ENCODE results near the gene MRPL54. TPM values are rescaled to one million over a fixed set of nuclear protein-coding genes. Genes with fewer than 3 reads are reported as not detected.

MRPL54 gene
- total RNA-seq, 4 donors from 2014 or later, result 31.8 to 90.1 (median 76.3) TPM

DNA sequence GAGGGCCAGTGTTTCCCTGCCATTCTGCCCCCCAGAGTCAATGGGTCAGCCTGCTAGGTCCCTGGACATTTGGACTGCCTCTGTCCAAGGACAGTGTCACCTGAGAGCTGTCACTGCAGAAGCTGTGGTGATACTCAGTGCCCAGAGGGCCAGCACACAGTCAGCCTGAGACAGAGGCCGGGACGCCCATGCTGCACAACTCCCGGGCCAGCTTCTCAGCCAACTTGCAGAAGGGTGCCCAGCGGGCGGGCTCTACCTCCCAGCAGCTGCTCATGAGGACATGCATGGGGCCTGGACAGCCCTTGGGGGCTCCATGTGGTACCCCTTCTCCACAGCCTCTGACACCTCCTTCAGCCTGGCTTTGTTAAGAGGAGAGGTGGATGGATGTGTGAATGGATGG is 13.3 kb downstream of the MRPL54 start:
- Histone ChIP-seq H3K4me3 (no peak overlapping the region), H3K36me3 (no peaks in the 10 kb centered on the region), H3K4me1 (no peaks in the 10 kb centered on the region), H3K9me3 (peaks cover 0 to 8% (median 0%) of the 10 kb centered on the region in 3 donors), H3K27me3 (peaks cover 36% of the 10 kb centered on the region), H3K27ac (no peak overlapping the region)
- no CpG with 5 or more reads among the region's 5 CpGs for WGBS, 2 donors (ENCODE audit: low coverage in 1 of 2)
- no peak for ATAC-seq
- TF ChIP-seq POLR2A (IDR thresholded peaks at IDR 0.05), result no peak
- TF ChIP-seq, protein P1, sequence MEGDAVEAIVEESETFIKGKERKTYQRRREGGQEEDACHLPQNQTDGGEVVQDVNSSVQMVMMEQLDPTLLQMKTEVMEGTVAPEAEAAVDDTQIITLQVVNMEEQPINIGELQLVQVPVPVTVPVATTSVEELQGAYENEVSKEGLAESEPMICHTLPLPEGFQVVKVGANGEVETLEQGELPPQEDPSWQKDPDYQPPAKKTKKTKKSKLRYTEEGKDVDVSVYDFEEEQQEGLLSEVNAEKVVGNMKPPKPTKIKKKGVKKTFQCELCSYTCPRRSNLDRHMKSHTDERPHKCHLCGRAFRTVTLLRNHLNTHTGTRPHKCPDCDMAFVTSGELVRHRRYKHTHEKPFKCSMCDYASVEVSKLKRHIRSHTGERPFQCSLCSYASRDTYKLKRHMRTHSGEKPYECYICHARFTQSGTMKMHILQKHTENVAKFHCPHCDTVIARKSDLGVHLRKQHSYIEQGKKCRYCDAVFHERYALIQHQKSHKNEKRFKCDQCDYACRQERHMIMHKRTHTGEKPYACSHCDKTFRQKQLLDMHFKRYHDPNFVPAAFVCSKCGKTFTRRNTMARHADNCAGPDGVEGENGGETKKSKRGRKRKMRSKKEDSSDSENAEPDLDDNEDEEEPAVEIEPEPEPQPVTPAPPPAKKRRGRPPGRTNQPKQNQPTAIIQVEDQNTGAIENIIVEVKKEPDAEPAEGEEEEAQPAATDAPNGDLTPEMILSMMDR (IDR thresholded peaks at IDR 0.05), result no peak
- TF ChIP-seq POLR2AphosphoS5 (IDR thresholded peaks at IDR 0.05), result no peak
- no peak for TF ChIP-seq EP300 (IDR thresholded peaks at IDR 0.05)

DNA sequence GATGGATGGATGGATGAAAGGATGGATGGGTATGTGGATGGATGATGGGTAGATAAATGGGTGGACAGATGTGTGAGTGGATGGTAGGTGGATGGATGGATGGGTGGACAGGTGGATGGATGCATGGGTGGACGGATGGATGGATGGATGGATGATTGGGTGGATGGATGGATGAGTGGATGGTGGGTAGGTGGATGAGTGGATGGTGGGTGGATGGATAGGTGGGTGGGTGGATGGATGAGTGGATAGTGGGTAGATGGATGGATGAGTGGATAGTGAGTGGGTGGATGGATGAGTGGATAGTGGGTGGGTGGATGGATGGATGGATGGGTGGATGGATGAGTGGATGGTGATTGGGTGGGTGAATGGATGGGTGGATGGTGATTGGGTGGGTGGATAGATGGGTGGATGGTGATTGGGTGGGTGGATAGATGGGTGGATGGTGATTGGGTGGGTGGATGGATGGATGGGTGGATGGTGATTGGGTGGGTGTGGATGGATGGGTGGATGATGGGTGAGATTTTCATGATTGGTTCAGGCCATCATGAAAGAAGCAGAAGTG is 14.1 kb downstream of the MRPL54 start:
- ATAC-seq, result no peak
- no peaks in the 10 kb centered on the region for H3K4me1 ChIP-seq
- H3K27ac ChIP-seq, result no peak overlapping the region
- H3K27me3 ChIP-seq, result peaks cover 37% of the 10 kb centered on the region
- peaks cover 0 to 15% (median 2%) of the 10 kb centered on the region in 3 donors for H3K9me3 ChIP-seq
- TF ChIP-seq POLR2A (IDR thresholded peaks at IDR 0.05), result no peak
- TF ChIP-seq, protein P1 (IDR thresholded peaks at IDR 0.05), result no peak
- no peak for TF ChIP-seq POLR2AphosphoS5 (IDR thresholded peaks at IDR 0.05)
- TF ChIP-seq EP300 (IDR thresholded peaks at IDR 0.05), result no peak
- no peaks in the 10 kb centered on the region for H3K36me3 ChIP-seq
- H3K4me3 ChIP-seq, result no peak overlapping the region
- 86 to 93% methylated on average over 1 of the region's 1 CpG for WGBS, 2 donors (ENCODE audit: low coverage in 1 of 2)

DNA sequence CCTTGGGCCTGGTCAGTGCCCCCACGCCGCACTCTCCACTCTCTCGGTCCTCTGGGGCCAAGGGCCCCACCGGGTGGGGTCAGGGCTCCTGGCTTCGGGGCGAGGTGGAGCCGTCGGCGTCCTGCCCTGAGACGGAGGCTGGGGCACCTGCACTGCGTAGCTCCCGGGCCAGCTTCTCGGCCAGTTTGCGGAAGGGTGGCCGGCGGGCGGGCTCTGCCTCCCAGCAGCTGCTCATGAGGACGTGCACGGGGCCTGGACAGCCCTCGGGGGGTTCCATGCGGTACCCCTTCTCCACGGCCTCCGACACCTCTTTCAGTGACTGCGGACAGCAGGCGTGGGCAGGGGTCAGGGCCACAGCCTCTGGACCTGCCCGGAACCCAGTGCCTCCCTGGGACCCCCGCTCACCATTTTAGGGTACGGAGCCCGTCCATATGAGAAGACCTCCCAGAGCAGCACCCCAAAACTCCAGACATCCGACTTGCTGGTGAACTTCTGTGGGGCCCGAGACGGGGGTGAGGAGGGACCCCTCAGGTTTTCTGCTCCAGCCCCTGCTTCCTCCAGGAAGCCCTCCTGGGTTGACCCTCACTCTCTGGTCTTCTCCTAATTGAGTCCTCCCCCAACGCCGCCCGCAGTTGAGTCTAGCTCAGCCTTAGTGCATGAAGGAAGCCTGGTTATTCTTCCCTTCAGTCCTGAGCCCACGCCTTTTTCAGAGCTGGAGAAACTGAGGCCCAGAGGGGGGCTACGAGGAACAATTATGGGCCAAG is 15.8 kb downstream of the MRPL54 start:
- 50% methylated on average over 1 of the region's 37 CpGs; no CpG with 5 or more reads in 1 of the 2 donors for WGBS, 2 donors (ENCODE audit: low coverage in 1 of 2)
- Histone ChIP-seq H3K4me1 (no peaks in the 10 kb centered on the region), H3K4me3 (no peak overlapping the region), H3K27me3 (peaks cover 48% of the 10 kb centered on the region), H3K9me3 (peaks cover 0 to 31% (median 2%) of the 10 kb centered on the region in 3 donors), H3K27ac (no peak overlapping the region), H3K36me3 (no peaks in the 10 kb centered on the region)
- no peak for ATAC-seq
- TF ChIP-seq POLR2A (IDR thresholded peaks at IDR 0.05) (no peak), POLR2AphosphoS5 (IDR thresholded peaks at IDR 0.05) (no peak), EP300 (IDR thresholded peaks at IDR 0.05) (no peak)
- TF ChIP-seq, protein P1 (IDR thresholded peaks at IDR 0.05), result no peak

DNA sequence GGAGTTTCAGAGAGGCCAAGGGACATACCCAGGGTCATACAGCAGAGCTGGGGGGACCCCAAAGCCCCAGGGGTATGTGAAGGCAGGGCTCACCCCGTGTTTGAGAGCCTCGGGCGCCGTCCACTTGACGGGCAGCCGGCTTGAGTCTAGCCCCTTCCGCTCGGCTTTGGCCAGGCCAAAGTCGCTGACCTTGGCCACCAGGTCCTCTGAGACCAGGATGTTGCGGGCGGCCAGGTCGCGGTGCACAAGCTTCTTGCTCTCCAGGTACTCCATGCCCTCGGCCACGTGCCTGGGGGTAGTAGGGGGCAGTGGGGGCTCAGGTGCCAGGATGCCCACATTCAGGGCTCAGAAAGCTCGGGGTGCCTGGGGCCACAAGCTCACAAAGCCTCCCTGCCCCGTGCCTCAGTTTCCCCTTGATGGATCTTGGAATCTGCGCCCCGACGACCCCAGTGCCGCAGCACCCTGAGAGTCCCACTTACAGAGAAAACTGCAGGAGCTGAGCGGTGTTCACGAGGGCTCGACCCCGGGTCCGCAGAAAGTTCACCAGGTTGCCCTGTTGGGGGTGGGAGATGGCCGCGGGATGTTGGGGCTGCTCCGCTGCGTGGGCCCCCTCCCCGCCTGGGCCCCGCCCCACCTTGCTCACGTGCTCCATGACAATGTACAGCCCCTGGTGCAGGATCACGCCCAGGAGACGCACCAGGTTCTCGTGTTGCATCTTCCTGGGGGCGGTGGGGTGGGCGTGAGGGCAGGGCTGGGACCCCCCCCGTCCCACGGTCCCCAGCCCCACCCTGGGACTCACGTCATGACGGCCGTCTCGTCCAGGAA is 16.6 kb downstream of the MRPL54 start:
- no peak overlapping the region for H3K4me3 ChIP-seq
- TF ChIP-seq POLR2A (IDR thresholded peaks at IDR 0.05), result no peak
- no peak for TF ChIP-seq POLR2AphosphoS5 (IDR thresholded peaks at IDR 0.05)
- TF ChIP-seq EP300 (IDR thresholded peaks at IDR 0.05), result no peak
- TF ChIP-seq, protein P1 (IDR thresholded peaks at IDR 0.05), result no peak
- no peak overlapping the region for H3K27ac ChIP-seq
- WGBS, 2 donors (ENCODE audit: low coverage in 1 of 2), result 32% methylated on average over 3 of the region's 44 CpGs; no CpG with 5 or more reads in 1 of the 2 donors
- H3K27me3 ChIP-seq, result peaks cover 56% of the 10 kb centered on the region
- no peak for ATAC-seq
- H3K9me3 ChIP-seq, result peaks cover 0 to 31% (median 2%) of the 10 kb centered on the region in 3 donors
- H3K4me1 ChIP-seq, result no peaks in the 10 kb centered on the region
- H3K36me3 ChIP-seq, result no peaks in the 10 kb centered on the region

Measured in gastroesophageal sphincter (tissue), 4 donors.